HCT116 (cell line): ENCODE data around the gene SEPTIN2. TPM values are rescaled to one million over a fixed set of nuclear protein-coding genes. Genes with fewer than 3 reads are reported as not detected.

Experiments used
- ATAC-seq: fragments of 200-7000 bp; cut with Tn5 transposase; 2 replicates; pipeline ENCODE4 v1.9.1; 2020; ENCODE audit warnings: mild to moderate bottlenecking, moderate library complexity
- BruUV-seq: library from RNA; stranded (reverse); fragments of 400-500 nt; replicated peaks from 2 replicates; lab custom pipeline; 2021; lab: Mats Ljungman, UMichigan
- CTCF ChIA-PET: fragments of 300-600 bp; sonication (Branson Sonifier 250); formaldehyde crosslinking; loops from one replicate; lab custom pipeline; 2021; ENCODE audit warnings: antibody characterized with exemption; lab: Charles Lee
- POLR2A ChIA-PET: fragments of 300-600, 350-600 bp; sonication (Branson Sonifier 250); formaldehyde crosslinking; loops from one replicate; lab custom pipeline; 2021; ENCODE audit warnings: antibody characterized with exemption; lab: Charles Lee
- RAD21 ChIA-PET, 2 experiments: fragments of 300-600 bp; sonication (Branson Sonifier 250); formaldehyde crosslinking; loops; one replicate each; lab custom pipeline; 2023; ENCODE audit warnings: low total read pairs in 2 of 2; ENCODE audit not compliant: uncharacterized antibody in 2 of 2, unreplicated experiment in 2 of 2, low non-redundant PET in 1 of 2; lab: Charles Lee
- DNase-seq: peaks from one replicate; pipeline ENCODE4 v3.0.0-alpha.2; 2010; ENCODE audit warnings: low read depth, low spot score
- H2AFZ ChIP-seq: fragments of 200-600 bp; shearing (Covaris generic), sonication (generic); 2 replicates; pipeline ENCODE4 v1.6.1; 2017; ENCODE audit warnings: low read depth, mixed run types, mixed read lengths, antibody characterized with exemption, low read length; ENCODE audit not compliant: poor library complexity, severe bottlenecking
- H3K27ac ChIP-seq: 2 replicates; pipeline ENCODE4 v1.5.1; 2012; ENCODE audit warnings: low read depth, low read length
- H3K27me3 ChIP-seq: fragments of 200-600 bp; sonication (generic); 2 replicates; pipeline ENCODE4 v1.6.1; 2016; ENCODE audit warnings: mixed run types, low read length, mixed read lengths; ENCODE audit not compliant: insufficient read depth
- H3K36me3 ChIP-seq, 2 experiments: fragments of 200-500 bp in 1 of 2; fragments of 200-600 bp in 1 of 2; sonication (Bioruptor generic) in 1 of 2; sonication (generic) in 1 of 2; 2 replicates each; pipeline versions ENCODE4 v1.5.1 to v1.6.1; 2014 to 2016; ENCODE audit warnings: low read length in 2 of 2, inconsistent platforms in 1 of 2, mixed read lengths in 1 of 2, mixed run types in 1 of 2; ENCODE audit not compliant: insufficient read depth in 2 of 2, control insufficient read depth in 1 of 2
- H3K4me1 ChIP-seq, 2 experiments: fragments of 200-600 bp in 1 of 2; sonication (generic) in 1 of 2; 2 replicates each; pipeline versions ENCODE4 v1.5.1 to v1.6.1; 2012 to 2017; ENCODE audit warnings: low read length in 2 of 2, inconsistent platforms in 1 of 2, mild to moderate bottlenecking in 1 of 2, mixed read lengths in 1 of 2, mixed run types in 1 of 2, moderate library complexity in 1 of 2; ENCODE audit not compliant: insufficient read depth in 2 of 2, control insufficient read depth in 1 of 2
- H3K4me2 ChIP-seq: fragments of 200-600 bp; sonication (generic); 2 replicates; pipeline ENCODE4 v1.6.1; 2017; ENCODE audit warnings: mixed run types, low read length, mixed read lengths
- H3K4me3 ChIP-seq, 2 experiments: fragments of 200-600 bp in 1 of 2; sonication (generic) in 1 of 2; replicated peaks in 1 of 2; 2 replicates each; pipeline ENCODE4 v1.5.1; 2011 to 2016; ENCODE audit warnings: low read length in 2 of 2, control low read depth in 1 of 2, low read depth in 1 of 2, mild to moderate bottlenecking in 1 of 2, mixed read lengths in 1 of 2, mixed run types in 1 of 2
- H3K79me2 ChIP-seq: fragments of 200-600 bp; sonication (generic); 2 replicates; pipeline ENCODE4 v1.6.1; 2017; ENCODE audit warnings: mild to moderate bottlenecking, mixed run types, low read length, moderate library complexity, mixed read lengths; ENCODE audit not compliant: insufficient read depth
- H3K9ac ChIP-seq: fragments of 200-600 bp; sonication (generic); 2 replicates; pipeline ENCODE4 v1.6.1; 2016; ENCODE audit warnings: low read length, mixed read lengths
- H3K9me2 ChIP-seq: fragments of 200-600 bp; sonication (generic), shearing (Covaris generic); 2 replicates; pipeline ENCODE4 v1.6.1; 2017; ENCODE audit warnings: mixed run types, mild to moderate bottlenecking, moderate library complexity; ENCODE audit not compliant: insufficient read depth
- H3K9me3 ChIP-seq, 2 experiments: fragments of 200-500 bp in 1 of 2; fragments of 200-600 bp in 1 of 2; sonication (Bioruptor generic) in 1 of 2; sonication (generic) in 1 of 2; 2 replicates each; pipeline ENCODE4 v1.6.1; 2014 to 2017; ENCODE audit warnings: low read length in 2 of 2, mixed read lengths in 2 of 2, inconsistent platforms in 1 of 2, low read depth in 1 of 2, mild to moderate bottlenecking in 1 of 2, mixed run types in 1 of 2, moderate library complexity in 1 of 2; ENCODE audit not compliant: control insufficient read depth in 1 of 2, insufficient read depth in 1 of 2
- H4K20me1 ChIP-seq: fragments of 200-600 bp; sonication (generic), shearing (Covaris generic); 2 replicates; pipeline ENCODE4 v1.6.1; 2017; ENCODE audit warnings: mixed run types, mild to moderate bottlenecking, moderate library complexity; ENCODE audit not compliant: insufficient read depth
- ATF3 ChIP-seq: IDR thresholded peaks from 2 replicates; pipeline ENCODE4 v1.6.1; 2012
- CEBPB ChIP-seq: IDR thresholded peaks from 2 replicates; pipeline ENCODE4 v1.6.1; 2012; ENCODE audit warnings: low read depth
- CTCF ChIP-seq, 3 experiments: fragments of 200-600 bp in 1 of 3; sonication (generic) in 1 of 3; IDR thresholded peaks in 2 of 3; conservative IDR thresholded peaks in 1 of 3; 2 replicates each; pipeline ENCODE4 v1.5.1; 2012 to 2017; ENCODE audit warnings: low read depth in 2 of 3, low read length in 2 of 3, antibody characterized with exemption in 1 of 3, borderline replicate concordance in 1 of 3, control low read depth in 1 of 3, mild to moderate bottlenecking in 1 of 3, mixed read lengths in 1 of 3, mixed run types in 1 of 3, moderate library complexity in 1 of 3; ENCODE audit not compliant: insufficient read depth in 1 of 3
- ELF1 ChIP-seq: IDR thresholded peaks from 2 replicates; pipeline ENCODE4 v1.6.1; 2012; ENCODE audit warnings: low read depth, borderline replicate concordance
- EZH2 ChIP-seq: fragments of 200-600 bp; sonication (generic); IDR thresholded peaks from 2 replicates; pipeline ENCODE4 v1.6.1; 2017; ENCODE audit warnings: antibody characterized with exemption, mixed run types
- EZH2phosphoT487 ChIP-seq: fragments of 200-600 bp; IDR thresholded peaks from 2 replicates; pipeline ENCODE4 v1.6.1; 2018; ENCODE audit warnings: antibody characterized with exemption, borderline replicate concordance
- FOSL1 ChIP-seq: IDR thresholded peaks from 2 replicates; pipeline ENCODE4 v1.6.1; 2012; ENCODE audit warnings: low read depth
- MAX ChIP-seq: IDR thresholded peaks from 2 replicates; pipeline ENCODE4 v1.6.1; 2012
- POLR2A ChIP-seq: IDR thresholded peaks from 2 replicates; pipeline ENCODE4 v1.7.0; 2011; ENCODE audit warnings: borderline replicate concordance; ENCODE audit not compliant: insufficient read depth, insufficient read length; ENCODE audit errors: extremely low read depth
- POLR2AphosphoS5 ChIP-seq: IDR thresholded peaks from 2 replicates; pipeline ENCODE4 v1.6.1; 2011; ENCODE audit warnings: mild to moderate bottlenecking, low read depth, low read length, moderate library complexity
- RAD21 ChIP-seq: IDR thresholded peaks from 2 replicates; pipeline ENCODE4 v1.6.1; 2012; ENCODE audit warnings: low read depth, mild to moderate bottlenecking
- REST ChIP-seq: IDR thresholded peaks from 2 replicates; pipeline ENCODE4 v1.6.1; 2012; ENCODE audit warnings: low read depth
- SP1 ChIP-seq: IDR thresholded peaks from 2 replicates; pipeline ENCODE4 v1.6.1; 2012; ENCODE audit warnings: low read depth
- SRF ChIP-seq: IDR thresholded peaks from 2 replicates; pipeline ENCODE4 v1.6.1; 2012; ENCODE audit warnings: low read depth
- ZBTB33 ChIP-seq: IDR thresholded peaks from 2 replicates; pipeline ENCODE4 v1.6.1; 2011; ENCODE audit warnings: mild to moderate bottlenecking, low read length, moderate library complexity; ENCODE audit not compliant: insufficient replicate concordance; ENCODE audit errors: extremely low read depth
- ZFX ChIP-seq: fragments of 450-650 bp; IDR thresholded peaks from 2 replicates; pipeline ENCODE4 v1.6.1; 2017
- ZNF274 ChIP-seq: fragments of 200-500 bp; sonication (Bioruptor generic); IDR thresholded peaks from 2 replicates; pipeline ENCODE4 v1.6.1; 2014; ENCODE audit warnings: mild to moderate bottlenecking, low read depth, low read length, inconsistent platforms
- intact Hi-C: fragments of 100-400 bp; cut with micrococcal nuclease; formaldehyde crosslinking; loops from 2 replicates; pipeline ENCODE4 v1.10.0; 2022
- total RNA-seq: library from RNA; stranded (reverse); gene quantifications from one replicate; pipeline ENCODE4 v1.2.1, GENCODE V29; 2021; ENCODE audit not compliant: unreplicated experiment

Gene SEPTIN2
- total RNA-seq, 1 experiment from 2014 or later = 317 TPM

- Histone ChIP-seq H3K27me3 (no peaks in the 10 kb centered on the region), H3K9me3 (no peaks in the 10 kb centered on the region), H3K36me3 (no peaks in the 10 kb centered on the region), H3K27ac (no peak overlapping the region), H3K9ac (no peak overlapping the region), H3K4me1 (no peaks in the 10 kb centered on the region), H2AFZ (no peak overlapping the region), H3K4me2 (no peak overlapping the region), H4K20me1 (peaks cover 5% of the 10 kb centered on the region; the same call in 1 of the 2 replicates), H3K9me2 (no peaks in the 10 kb centered on the region), H3K4me3 (no peak overlapping the region), H3K79me2 (no peaks in the 10 kb centered on the region; the same call in 1 of the 2 replicates)
- ATAC-seq (no peak), DNase-seq (no peak)
- ChIA-PET RAD21 (no interaction called here), POLR2A (no interaction called here), CTCF (interaction anchor here (1.3 kb wide), 1 partner anchor 542 kb away, joined by 3 read pairs; no protein-coding TSS in a partner anchor)
- BruUV-seq = no TSS peak
- intact Hi-C loops = no loop called here
- TF ChIP-seq ZFX (no peak), EZH2 (no peak), CTCF (IDR thresholded peaks at IDR 0.05 in 2 of 3, conservative IDR thresholded peaks at IDR 0.05 in 1 of 3; ENCODE audit: borderline replicate concordance in 1 of 3, insufficient read depth in 1 of 3, low read depth in 2 of 3, low read length in 2 of 3) (no peak), ZNF274 (no peak), RAD21 (no peak), CEBPB (no peak), REST (no peak), EZH2phosphoT487 (no peak), POLR2AphosphoS5 (no peak), MAX (no peak), ELF1 (no peak), ZBTB33 (no peak), POLR2A (no peak), SP1 (no peak), FOSL1 (no peak), SRF (no peak), ATF3 (no peak)
These were observed 77.9 kb downstream of the SEPTIN2 start for GRCh38 chr2:241393524-241394196.
